A673 (cell line): Measurements from ENCODE around the gene SPRED1. TPM values are rescaled to one million over a fixed set of nuclear protein-coding genes. Genes with fewer than 3 reads are reported as not detected.

ENCODE experiments used
- BruUV-seq: library from RNA; stranded (reverse); fragments of 400-500 nt; replicated peaks from 2 replicates; lab custom pipeline; 2021; lab: Mats Ljungman, UMichigan
- CTCF ChIA-PET: fragments of 300-600 bp; sonication (Branson Sonifier 250); formaldehyde crosslinking; loops from one replicate; lab custom pipeline; 2022; ENCODE audit warnings: antibody characterized with exemption; lab: Charles Lee
- POLR2A ChIA-PET: fragments of 300-600 bp; sonication (Branson Sonifier 250); formaldehyde crosslinking; loops from one replicate; lab custom pipeline; 2022; ENCODE audit warnings: antibody characterized with exemption; ENCODE audit not compliant: low non-redundant PET; lab: Charles Lee
- DNase-seq: peaks from one replicate; pipeline ENCODE4 v3.0.0-alpha.2; 2015; ENCODE audit warnings: low spot score
- H3K27ac ChIP-seq: fragments of 200-600 bp; sonication (generic); 2 replicates; pipeline ENCODE4 v1.5.1; 2016; ENCODE audit warnings: mixed run types, low read depth, mild to moderate bottlenecking, mixed read lengths, antibody characterized with exemption, low read length; ENCODE audit not compliant: poor library complexity, severe bottlenecking
- H3K27me3 ChIP-seq: fragments of 200-600 bp; sonication (generic); replicated peaks from 2 replicates; pipeline ENCODE4 v1.6.1; 2017; ENCODE audit warnings: mixed run types, low read depth, mild to moderate bottlenecking, mixed read lengths, antibody characterized with exemption, low read length; ENCODE audit not compliant: insufficient read depth, poor library complexity
- H3K36me3 ChIP-seq: fragments of 200-600 bp; sonication (generic); 2 replicates; pipeline ENCODE4 v1.6.1; 2016; ENCODE audit warnings: mixed run types, mild to moderate bottlenecking, mixed read lengths, antibody characterized with exemption, low read length; ENCODE audit not compliant: insufficient read depth, poor library complexity, severe bottlenecking
- H3K4me1 ChIP-seq: fragments of 200-600 bp; sonication (generic); 2 replicates; pipeline ENCODE4 v1.6.1; 2017; ENCODE audit warnings: mixed run types, mild to moderate bottlenecking, mixed read lengths, antibody characterized with exemption, low read length; ENCODE audit not compliant: insufficient read depth, poor library complexity, severe bottlenecking
- H3K4me3 ChIP-seq: fragments of 200-600 bp; sonication (generic); 2 replicates; pipeline ENCODE4 v1.5.1; 2016; ENCODE audit warnings: low read depth, mixed run types, mild to moderate bottlenecking, mixed read lengths, low read length; ENCODE audit not compliant: poor library complexity, severe bottlenecking
- H3K9me3 ChIP-seq: fragments of 200-600 bp; sonication (generic); 2 replicates; pipeline ENCODE4 v1.6.1; 2016; ENCODE audit warnings: mixed run types, low read depth, mild to moderate bottlenecking, mixed read lengths, antibody characterized with exemption, low read length; ENCODE audit not compliant: poor library complexity, severe bottlenecking
- CTCF ChIP-seq: fragments of 300-800, 200-600 bp; sonication (generic); conservative IDR thresholded peaks from 2 replicates; pipeline ENCODE4 v1.5.1; 2017; ENCODE audit warnings: low read depth, mild to moderate bottlenecking, antibody characterized with exemption, low read length, moderate library complexity, mixed read lengths
- EZH2 ChIP-seq: fragments of 200-600 bp; sonication (generic); IDR thresholded peaks from 2 replicates; pipeline ENCODE4 v1.6.1; 2017; ENCODE audit warnings: borderline replicate concordance, low read depth, mild to moderate bottlenecking, mixed read lengths, antibody characterized with exemption, low read length; ENCODE audit not compliant: poor library complexity, severe bottlenecking
- intact Hi-C: fragments of 100-400 bp; cut with micrococcal nuclease; formaldehyde crosslinking; loops from one replicate; pipeline ENCODE4 v1.10.0; 2022; ENCODE audit not compliant: unreplicated experiment
- total RNA-seq: library from RNA; stranded (reverse); gene quantifications from 2 replicates; pipeline ENCODE4 v1.2.3, GENCODE V29; 2021

SPRED1 gene
- total RNA-seq, 1 experiment from 2014 or later: 17.3 TPM

GRCh38 chr15:38211811-38212210, 40.8 kb upstream of the SPRED1 start:
- Histone ChIP-seq H3K9me3 (no peaks in the 10 kb centered on the region), H3K27ac (no peak overlapping the region), H3K4me1 (no peaks in the 10 kb centered on the region), H3K36me3 (no peaks in the 10 kb centered on the region), H3K4me3 (no peak overlapping the region), H3K27me3 (no peaks in the 10 kb centered on the region)
- intact Hi-C loops: no loop called here
- ChIA-PET CTCF (no interaction called here), POLR2A (no interaction called here)
- TF ChIP-seq EZH2: no peak
- TF ChIP-seq CTCF: no peak
- DNase-seq: no peak
- no TSS peak for BruUV-seq

GRCh38 chr15:38212729-38213351, 39.8 kb upstream of the SPRED1 start:
- BruUV-seq: no TSS peak
- no peak for TF ChIP-seq CTCF
- no peak for TF ChIP-seq EZH2
- Histone ChIP-seq H3K9me3 (no peaks in the 10 kb centered on the region), H3K4me1 (no peaks in the 10 kb centered on the region), H3K27ac (no peak overlapping the region), H3K27me3 (no peaks in the 10 kb centered on the region), H3K36me3 (no peaks in the 10 kb centered on the region), H3K4me3 (no peak overlapping the region)
- DNase-seq: no peak
- intact Hi-C loops: no loop called here
- POLR2A ChIA-PET: no interaction called here
- CTCF ChIA-PET: no interaction called here

GRCh38 chr15:38213356-38213755, 39.3 kb upstream of the SPRED1 start:
- CTCF ChIA-PET: no interaction called here
- no TSS peak for BruUV-seq

More at GRCh38 chr15:38213356-38213755, 39.3 kb upstream of the SPRED1 start:
- H3K36me3 ChIP-seq: no peaks in the 10 kb centered on the region
- intact Hi-C loops: no loop called here
- no peaks in the 10 kb centered on the region for H3K9me3 ChIP-seq
- H3K4me1 ChIP-seq: no peaks in the 10 kb centered on the region
- DNase-seq: no peak
- H3K27me3 ChIP-seq: no peaks in the 10 kb centered on the region
- no peak for TF ChIP-seq EZH2
- no peak for TF ChIP-seq CTCF
- POLR2A ChIA-PET: no interaction called here
- no peak overlapping the region for H3K4me3 ChIP-seq
- no peak overlapping the region for H3K27ac ChIP-seq
